Mucosa of descending colon (tissue), 3 donors: ENCODE measurements around the gene CACNA2D1. TPM values are rescaled to one million over a fixed set of nuclear protein-coding genes. Genes with fewer than 3 reads are reported as not detected.
A peak's percentile ranks its signal among the peaks of the same experiment; 100 is the strongest.

Source experiments
- ATAC-seq: fragments of 200-7000 bp; cut with Tn5 transposase; one replicate; pipeline ENCODE4 v1.9.1; 2020; ENCODE audit warnings: mild to moderate bottlenecking, moderate library complexity
- DNase-seq, 3 donors: peaks; one replicate each; pipeline ENCODE4 v3.0.0-alpha.2; 2020
- H3K36me3 ChIP-seq: fragments of 200-600 bp; one replicate; pipeline ENCODE4 v1.8.0; 2021; ENCODE audit warnings: low read depth, mild to moderate bottlenecking
- H3K4me1 ChIP-seq: fragments of 200-600 bp; one replicate; pipeline ENCODE4 v1.8.0; 2021; ENCODE audit warnings: low read depth, mild to moderate bottlenecking
- H3K4me3 ChIP-seq: fragments of 200-600 bp; one replicate; pipeline ENCODE4 v1.8.0; 2021; ENCODE audit warnings: mild to moderate bottlenecking
- H3K9me3 ChIP-seq: fragments of 200-600 bp; one replicate; pipeline ENCODE4 v1.8.0; 2021; ENCODE audit warnings: mild to moderate bottlenecking
- CTCF ChIP-seq: fragments of 200-600 bp; IDR thresholded peaks from one replicate; pipeline ENCODE4 v1.8.0; 2022; ENCODE audit warnings: antibody characterized with exemption, mild to moderate bottlenecking
- intact Hi-C, 2 donors: fragments of 100-400 bp; cut with DNase I in 1 of 2; cut with micrococcal nuclease in 1 of 2; formaldehyde crosslinking; loops; one replicate each; pipeline versions ENCODE4 v1.11.0 to v1.11.1; 2022; cut with DNase I, micrococcal nuclease
- total RNA-seq, 3 donors: library from RNA; stranded (reverse); fragmentation: NEBNext Ultra II Directional in 2 of 3; extraction: Animal tissue kit (Norgen Biotek cat#: 25700) in 2 of 3; gene quantifications; one replicate each; pipeline versions ENCODE4 v1.2.1 to v1.2.4, GENCODE V29; 2021 to 2023
- donor health status: DM: no; HTN: no; CAD: no; lungs with moderate emphysema.
- donor health status: DM: no; HTN: no; CAD: no.
- donor health status: DM: no; HTN: yes; CAD: no.

The CACNA2D1 gene
- total RNA-seq, 3 donors from 2014 or later, result 3.9 to 44.1 (median 6.9) TPM

- Histone ChIP-seq H3K9me3 (no peaks in the 10 kb centered on the region), H3K4me1 (no peaks in the 10 kb centered on the region), H3K4me3 (no peak overlapping the region), H3K36me3 (no peaks in the 10 kb centered on the region)
- no peak for ATAC-seq
- no peak for TF ChIP-seq CTCF
- no peak for DNase-seq
- intact Hi-C loops, result no loop called here
Measured at GRCh38 chr7:82166260-82167015, 277.1 kb downstream of the CACNA2D1 start.

- Histone ChIP-seq H3K9me3 (no peaks in the 10 kb centered on the region), H3K4me3 (no peak overlapping the region), H3K36me3 (no peaks in the 10 kb centered on the region), H3K4me1 (no peaks in the 10 kb centered on the region)
- intact Hi-C loops, result no loop called here
- no peak for TF ChIP-seq CTCF
- ATAC-seq (no peak), DNase-seq (peak in 1 of 3 donors; percentile 4)
Measured at GRCh38 chr7:82164813-82165212, 278.8 kb downstream of the CACNA2D1 start.

- no peak for TF ChIP-seq CTCF
- no peak for ATAC-seq
- DNase-seq, result no peak
- H3K4me3 ChIP-seq, result no peak overlapping the region
- intact Hi-C loops, result no loop called here
- no peaks in the 10 kb centered on the region for H3K36me3 ChIP-seq
- H3K4me1 ChIP-seq, result no peaks in the 10 kb centered on the region
- no peaks in the 10 kb centered on the region for H3K9me3 ChIP-seq
Measured at GRCh38 chr7:82164410-82164809, 279.2 kb downstream of the CACNA2D1 start.

GRCh38 chr7:82163586-82163985, 280.0 kb downstream of the CACNA2D1 start:
- TF ChIP-seq CTCF, result no peak
- DNase-seq (no peak), ATAC-seq (no peak)
- Histone ChIP-seq H3K9me3 (no peaks in the 10 kb centered on the region), H3K36me3 (no peaks in the 10 kb centered on the region), H3K4me3 (no peak overlapping the region), H3K4me1 (no peaks in the 10 kb centered on the region)
- intact Hi-C loops, result no loop called here

GRCh38 chr7:82162289-82162688, 281.3 kb downstream of the CACNA2D1 start:
- H3K36me3 ChIP-seq, result no peaks in the 10 kb centered on the region
- no peak for ATAC-seq
- no peak overlapping the region for H3K4me3 ChIP-seq
- intact Hi-C loops, result no loop called here
- DNase-seq, result no peak
- TF ChIP-seq CTCF, result no peak
- no peaks in the 10 kb centered on the region for H3K4me1 ChIP-seq
- H3K9me3 ChIP-seq, result no peaks in the 10 kb centered on the region

GRCh38 chr7:82158327-82158726, 285.2 kb downstream of the CACNA2D1 start:
- H3K36me3 ChIP-seq, result no peaks in the 10 kb centered on the region
- no peak for TF ChIP-seq CTCF
- H3K9me3 ChIP-seq, result no peaks in the 10 kb centered on the region
- ATAC-seq (no peak), DNase-seq (no peak)
- intact Hi-C loops, result no loop called here
- H3K4me3 ChIP-seq, result no peak overlapping the region
- no peaks in the 10 kb centered on the region for H3K4me1 ChIP-seq
